GDM1 (cell line): ENCODE measurements around the gene KIF18B.

Experiments used
- DNase-seq: peaks from one replicate; lab custom pipeline; 2025; lab: John Stamatoyannopoulos, UW

KIF18B gene

DNA sequence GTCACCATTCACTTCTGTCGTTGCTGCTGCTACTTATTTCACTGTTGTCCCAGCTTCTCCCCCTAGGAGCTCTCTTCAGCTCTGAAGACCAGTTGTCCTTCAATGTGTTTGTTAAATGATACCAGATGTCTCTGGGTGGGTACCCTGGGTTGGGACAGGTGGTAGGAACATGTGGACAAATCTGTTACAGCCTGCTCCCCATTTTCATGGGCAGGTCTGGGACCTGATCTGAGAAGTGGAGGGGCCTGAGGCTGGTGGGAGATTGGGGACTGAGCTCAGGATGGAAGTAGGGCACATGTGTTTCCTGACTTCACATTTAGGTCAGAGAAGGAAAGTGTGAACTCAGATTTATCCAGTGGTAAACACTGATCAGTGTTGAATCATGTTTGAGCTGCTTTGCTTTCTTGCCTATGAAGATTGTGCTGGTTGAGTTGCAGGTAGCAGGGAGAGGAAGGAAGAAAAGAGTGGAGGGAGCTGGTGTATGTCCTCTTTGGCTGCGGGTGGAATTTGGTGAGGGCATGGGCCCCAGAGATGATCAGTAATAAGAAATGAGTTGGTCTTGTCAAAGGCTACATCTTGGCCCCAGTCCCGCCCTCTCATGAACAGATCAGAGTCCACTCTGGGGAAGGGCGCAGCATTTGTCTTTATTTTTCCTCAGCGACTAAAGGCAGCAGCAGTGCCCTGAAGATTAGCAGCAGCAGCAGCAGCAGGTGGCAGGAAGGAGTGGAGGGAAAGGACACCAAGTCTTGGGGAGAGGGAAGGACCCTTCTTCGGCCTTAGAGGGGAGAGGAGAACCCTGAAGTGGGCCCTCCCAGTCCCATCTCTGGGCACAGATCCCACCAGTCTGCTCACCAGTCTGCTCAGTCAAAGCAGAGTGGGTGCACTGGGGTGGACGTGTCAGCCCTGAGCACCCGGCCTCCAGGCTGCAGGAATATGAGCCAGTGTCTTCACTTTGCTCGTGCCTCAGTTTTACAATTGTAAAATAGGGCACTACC is 42.3 kb downstream of the KIF18B start:
- no peak for DNase-seq

DNA sequence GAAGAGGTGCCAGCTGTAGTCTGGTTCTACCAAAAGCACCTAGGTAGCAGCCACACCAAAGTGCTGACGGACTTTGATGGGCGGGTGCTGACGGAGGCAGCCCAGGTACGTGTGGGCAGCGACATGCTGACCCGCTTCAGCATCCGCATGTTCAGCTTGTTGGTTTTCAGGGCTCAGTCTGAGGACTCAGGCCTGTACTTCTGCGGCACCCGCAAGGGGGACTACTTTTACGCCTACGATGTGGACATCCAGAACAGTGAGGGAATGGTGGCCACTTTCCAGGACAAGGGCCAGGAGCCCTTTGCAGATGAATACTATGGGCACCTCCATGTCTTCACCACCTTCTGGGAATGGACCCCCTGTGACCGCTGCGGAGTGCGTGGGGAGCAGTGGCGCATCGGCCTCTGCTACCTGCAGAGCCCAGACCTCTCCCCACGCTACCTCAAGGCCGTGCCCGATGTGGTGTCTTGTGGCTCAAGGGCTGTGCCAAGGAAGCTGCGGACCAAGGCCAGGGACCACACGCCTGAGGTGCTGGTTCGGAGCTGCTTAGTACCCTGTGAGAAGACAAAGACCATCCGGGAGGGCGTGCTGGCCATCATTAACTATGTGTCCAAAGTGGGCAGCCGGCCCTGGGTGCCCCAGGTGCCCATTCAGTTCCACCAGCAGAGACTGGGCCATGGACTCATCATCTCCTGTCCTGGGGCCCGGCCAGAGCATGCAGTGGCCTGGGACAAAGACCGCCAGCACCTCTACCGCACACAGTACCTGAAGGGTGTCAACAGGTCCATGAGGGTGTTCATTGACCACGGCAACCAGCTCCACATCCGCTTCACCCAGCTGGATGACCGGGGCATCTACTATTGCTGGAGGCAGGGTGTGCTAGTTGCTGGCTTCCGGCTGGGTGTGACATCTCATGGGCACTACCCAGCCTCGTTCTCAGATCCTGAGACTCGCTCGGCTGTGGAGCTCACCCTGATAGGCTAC is 43.3 kb downstream of the KIF18B start:
- no peak for DNase-seq

DNA sequence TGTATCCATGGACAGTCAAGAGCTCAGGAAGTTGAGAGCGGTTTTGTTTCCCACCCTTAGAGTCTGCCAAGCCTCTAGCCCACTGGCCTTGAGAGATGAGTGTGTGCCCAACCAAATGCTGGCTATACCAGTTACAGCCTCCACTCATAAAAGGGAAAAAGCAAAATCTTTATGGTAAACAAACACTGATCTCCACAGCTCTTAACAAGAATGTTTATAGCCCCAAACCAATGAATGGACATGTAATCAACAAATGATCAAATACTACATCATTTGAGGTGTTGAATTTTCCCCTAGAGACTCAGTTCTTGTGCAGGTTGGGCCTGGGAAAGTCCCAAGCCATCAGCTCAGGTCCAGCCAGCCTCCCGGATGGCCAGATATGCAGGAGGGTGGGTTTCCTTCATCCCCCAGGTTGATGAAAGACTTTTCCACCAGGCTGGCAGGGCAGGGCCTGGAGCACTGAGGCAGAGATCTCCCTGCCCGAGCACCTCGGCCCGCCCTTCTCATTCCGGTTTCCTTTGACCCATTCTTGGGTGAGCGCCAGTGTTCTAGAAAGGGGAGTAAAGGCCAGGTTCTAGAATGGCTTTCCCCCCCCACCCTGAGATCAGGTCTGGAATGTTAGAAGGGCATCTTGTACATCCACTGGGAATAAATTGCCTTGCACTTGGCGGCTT is 44.4 kb downstream of the KIF18B start:
- no peak for DNase-seq

DNA sequence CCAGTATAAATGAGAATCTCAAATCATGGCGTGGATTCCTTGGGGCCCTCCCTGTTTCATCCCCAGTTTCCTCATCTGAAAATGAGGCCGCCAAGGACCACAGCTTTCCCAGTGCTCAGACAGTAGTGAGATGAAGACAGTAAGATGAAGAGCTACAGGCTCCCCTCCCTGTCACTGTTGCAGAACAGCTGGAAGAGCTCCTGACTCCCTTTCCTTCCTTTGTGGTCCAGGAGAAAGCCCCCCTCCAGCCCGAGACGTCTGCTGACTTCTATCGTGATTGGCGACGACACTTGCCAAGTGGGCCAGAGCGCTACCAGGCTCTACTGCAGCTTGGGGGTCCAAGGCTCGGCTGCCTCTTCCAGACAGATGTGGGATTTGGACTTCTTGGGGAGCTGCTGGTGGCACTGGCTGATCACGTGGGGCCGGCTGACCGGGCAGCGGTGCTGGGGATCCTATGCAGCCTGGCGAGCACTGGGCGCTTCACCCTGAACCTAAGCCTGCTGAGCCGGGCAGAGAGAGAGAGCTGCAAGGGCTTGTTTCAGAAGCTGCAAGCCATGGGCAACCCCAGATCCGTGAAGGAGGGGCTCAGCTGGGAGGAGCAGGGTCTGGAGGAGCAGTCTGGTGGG is 45.3 kb downstream of the KIF18B start:
- no peak for DNase-seq

DNA sequence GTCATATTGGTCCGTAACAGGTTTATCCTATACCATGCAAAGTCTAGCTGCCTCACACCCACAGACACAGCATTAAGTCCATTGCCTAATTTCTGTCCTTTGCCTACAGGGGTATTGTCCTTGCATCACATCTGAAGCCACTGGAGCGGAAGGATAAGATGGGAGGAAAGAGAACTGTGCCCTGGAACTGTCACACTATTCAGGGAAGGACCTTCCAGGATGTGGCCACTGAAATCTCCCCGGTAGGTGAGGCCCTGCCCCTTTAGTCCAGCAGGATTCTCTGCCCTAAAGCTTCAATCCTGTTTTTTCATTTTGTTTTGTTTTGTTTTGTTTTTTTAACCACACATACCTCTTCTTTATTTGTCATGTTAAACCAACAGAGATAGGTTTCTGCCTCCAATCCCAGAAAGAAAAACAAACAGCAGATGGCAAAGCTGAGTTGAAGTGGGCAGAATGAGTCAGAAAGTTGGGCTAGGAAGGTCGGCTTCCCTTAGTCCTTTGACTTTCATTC is 46.1 kb downstream of the KIF18B start:
- DNase-seq, result no peak

DNA sequence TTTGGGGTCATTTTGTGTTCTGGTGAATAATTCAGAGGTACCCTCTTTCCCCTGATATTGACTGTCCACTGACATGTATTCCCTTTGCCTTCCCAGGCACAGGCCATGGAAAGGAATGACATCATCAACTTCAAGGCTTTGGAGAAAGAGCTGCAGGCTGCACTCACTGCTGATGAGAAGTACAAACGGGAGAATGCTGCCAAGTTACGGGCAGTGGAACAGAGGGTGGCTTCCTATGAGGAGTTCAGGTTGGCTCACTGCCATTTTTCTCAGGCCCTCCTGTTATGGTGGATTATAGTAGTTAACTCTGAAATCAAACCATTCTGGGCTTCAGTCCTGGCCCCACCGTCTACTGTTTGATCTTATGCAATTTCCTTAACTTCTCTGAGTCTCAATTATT is 46.7 kb downstream of the KIF18B start:
- DNase-seq, result no peak

DNA sequence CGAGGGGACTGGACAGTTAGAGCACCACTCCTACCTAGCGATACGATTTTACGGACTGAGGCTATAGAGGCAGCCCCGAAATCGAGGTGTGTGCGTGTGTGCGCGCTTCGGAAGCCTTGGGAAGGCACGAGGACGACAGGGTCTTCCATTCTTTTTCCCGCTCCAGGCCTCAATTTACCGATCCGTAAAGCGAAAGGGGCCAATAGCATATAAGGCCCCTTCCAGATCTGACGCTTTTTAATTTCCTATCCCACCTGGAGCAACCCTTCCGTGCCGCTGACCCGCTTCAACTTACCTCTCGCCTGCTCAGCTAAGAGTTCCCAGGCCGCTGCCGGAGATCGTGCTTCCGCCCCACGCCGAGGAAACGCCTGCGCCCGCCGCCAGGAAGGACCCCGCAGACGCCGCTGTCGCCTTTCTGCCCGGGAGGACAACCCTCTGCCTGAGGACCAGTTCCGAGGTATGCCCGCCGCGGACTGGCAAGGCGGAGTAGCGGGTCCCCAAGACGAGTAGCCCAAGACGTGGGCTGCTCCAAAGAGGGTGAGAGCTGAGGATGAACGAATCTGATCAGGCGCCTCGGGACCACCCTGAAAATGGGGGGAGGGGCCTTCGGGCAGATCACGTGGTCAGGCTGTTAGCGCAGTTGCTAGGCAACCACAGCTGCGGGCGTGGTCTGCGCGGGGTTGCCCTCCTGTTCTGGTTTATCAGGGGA is 48.3 kb downstream of the KIF18B start, which contains the start of gene EFTUD2:
Gene EFTUD2, minus strand, starts transcription at position 372 of the 709 bp plus-strand sequence. CDS start 4,924 bp downstream, outside the sequence.
- DNase-seq, result peak; percentile 90

DNA sequence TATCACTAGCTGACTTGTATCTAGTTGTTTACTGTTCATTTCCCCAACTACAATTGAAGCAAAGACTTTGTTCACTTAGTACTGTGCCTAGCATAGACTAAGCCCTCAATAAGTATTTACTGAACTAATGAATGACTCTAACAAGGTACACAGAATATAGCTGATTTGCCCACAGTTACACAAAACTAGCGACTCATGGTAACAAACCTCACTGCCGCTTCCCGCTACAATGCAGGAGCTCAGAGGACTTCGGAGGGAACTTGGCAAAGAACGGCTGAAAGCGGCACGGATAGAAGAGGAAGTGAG is 48.9 kb downstream of the KIF18B start:
- no peak for DNase-seq

DNA sequence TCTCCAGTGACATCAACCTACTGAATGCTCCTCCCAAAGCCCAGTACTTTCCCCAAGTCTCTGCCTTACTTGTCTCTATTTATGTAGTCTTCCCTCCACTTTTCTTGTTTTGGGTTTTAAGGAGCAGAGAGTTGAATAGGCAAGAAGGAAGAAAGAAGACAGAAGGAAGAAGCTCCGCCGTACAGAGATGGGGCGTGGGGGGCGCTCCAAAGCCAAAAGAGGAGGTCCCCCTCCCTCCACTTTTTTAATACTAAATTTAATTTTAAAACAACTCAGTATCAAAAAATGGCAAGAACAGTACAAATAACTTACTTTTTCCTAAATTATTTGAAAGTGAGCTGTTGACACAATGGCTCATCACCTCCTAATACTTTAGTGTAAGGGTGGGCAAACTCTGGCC is 52.9 kb downstream of the KIF18B start:
- no peak for DNase-seq

DNA sequence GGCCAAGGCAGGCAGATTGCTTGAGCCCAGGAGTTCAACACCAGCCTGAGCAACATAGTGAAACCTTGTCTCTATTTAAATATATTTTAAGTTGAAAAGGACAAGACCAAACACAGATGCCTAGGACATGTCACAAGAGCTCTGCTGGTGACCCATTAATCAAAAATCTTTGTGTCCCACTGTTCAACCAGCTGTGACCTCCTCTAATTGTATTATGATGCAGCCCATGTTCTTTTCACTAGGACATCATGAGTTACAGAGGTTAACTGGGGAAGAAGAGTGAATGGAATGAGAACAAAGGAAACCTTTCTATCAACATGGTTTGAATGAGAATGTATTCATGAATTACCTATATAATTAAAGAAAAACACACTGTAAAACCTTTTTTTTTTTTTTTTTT is 55.3 kb downstream of the KIF18B start:
- DNase-seq, result no peak

DNA sequence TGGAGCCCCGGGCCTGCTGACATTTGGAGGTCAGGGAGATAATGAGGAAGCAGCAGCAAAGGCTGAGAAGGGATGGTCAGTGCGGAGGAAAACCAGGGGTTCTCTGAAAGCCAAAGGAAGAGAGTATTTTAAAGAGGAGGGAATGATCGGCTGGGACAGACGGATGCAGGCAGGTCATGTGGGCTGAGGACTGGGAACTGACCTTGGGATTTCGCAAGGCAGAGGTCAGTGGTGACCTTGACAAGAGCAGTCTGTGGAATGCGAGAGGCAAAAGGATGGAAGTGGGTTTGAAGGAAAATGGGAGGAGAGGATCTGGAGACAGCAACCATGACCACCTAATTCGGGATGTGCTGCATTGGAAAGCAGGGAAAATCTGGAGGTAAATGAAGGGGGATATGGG is 58.6 kb downstream of the KIF18B start:
- DNase-seq, result no peak

DNA sequence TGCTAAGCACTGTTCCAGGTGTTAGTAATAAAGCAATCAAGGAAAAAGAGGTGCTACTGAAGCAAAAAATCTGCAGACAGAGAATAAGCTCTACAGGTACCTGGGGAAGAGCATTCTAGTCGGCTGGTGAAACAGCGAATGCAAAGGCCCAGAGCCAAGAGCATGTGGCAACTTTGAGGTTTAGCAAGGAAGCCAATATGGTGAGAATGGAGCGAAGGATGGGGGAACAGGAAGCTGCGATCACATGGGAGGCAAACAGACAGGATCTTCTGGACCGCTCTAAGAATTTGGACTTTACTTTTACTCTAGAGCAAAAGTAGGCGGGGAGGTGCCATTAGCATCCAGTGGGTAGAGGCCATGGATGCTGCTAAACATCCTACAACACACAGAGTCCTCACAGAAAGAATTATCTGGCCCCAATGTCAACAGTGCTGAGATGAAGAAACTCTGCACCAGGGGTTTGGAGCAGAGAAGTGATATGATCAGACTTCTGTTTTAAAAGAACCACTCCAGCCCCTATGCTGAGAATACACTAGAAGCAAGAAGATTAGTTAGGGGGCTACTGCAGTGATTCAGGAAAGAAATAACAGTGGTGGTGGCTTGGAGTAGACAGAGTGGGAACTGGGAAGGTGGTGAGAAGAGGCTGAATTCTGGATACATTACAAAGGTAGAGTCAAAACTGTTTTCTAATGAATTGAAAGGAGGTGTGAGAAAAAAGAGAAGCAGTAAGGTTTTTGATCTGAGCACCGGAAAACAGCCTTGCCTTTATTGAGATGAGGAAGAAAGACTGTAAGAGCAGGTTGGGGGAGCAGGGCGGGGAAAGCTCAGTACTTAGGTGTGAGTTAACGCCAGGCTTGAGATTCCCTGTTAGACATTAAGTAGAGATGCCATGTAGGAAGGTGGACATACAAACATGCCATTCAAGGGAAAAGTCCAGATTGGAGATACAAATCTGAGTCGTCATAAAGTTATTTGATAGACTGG is 59.3 kb downstream of the KIF18B start:
- DNase-seq, result peak; percentile 25

DNA sequence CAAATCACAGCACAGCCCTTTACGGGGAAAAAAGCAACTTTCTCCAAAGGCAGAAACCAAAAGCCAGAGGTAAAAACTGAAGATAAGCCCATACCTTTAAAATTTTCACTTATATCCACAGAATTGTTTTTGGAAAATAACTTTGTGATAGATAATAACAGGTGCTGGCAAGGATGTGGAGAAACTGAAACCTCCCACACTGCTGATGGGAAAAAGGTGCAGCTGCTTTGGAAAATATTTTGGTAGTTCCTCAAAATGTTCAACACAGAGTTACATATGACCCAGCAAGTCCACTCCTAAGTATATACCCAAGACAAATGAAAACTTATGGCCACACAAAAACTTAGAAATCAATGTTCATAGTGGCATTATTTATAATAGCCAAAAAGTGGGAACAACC is 60.6 kb downstream of the KIF18B start:
- no peak for DNase-seq

DNA sequence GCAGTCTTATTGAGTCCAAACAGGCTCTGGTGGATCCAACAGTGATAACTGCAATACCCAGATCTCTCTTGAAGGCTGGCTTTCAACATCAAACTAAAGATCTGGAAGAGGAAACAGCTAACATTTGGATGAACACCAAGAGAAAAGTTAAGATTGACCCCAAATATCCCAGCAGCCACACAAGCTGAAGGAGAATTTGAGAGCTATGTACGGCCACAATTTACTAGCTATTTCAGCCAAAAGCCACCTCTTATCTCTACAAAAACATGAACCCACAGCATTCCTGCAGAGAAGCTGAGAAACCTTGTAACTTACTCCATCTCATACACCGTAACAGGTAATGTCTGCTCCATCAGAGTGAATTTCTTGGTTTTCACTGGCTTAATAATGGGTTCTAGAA is 62.6 kb downstream of the KIF18B start:
- DNase-seq, result no peak

DNA sequence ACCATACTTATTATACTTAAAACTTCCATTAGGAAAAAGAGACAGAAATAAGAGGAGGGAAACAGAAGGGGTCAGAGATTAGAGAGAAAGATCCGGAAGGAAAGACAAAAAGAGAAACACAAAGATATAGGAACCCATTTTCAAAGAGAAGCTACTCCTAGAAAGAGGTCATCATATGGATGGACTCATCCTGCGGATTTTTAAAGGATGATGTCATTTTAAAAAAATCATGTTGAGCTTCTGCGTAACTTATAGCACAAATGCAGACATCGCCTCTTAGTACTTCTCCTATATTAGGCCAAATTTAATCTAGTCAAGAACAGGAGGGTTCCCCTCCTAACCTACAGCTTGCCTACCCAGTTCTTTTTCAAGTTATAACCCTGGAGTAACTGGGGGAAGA is 66.4 kb downstream of the KIF18B start:
- DNase-seq, result no peak

DNA sequence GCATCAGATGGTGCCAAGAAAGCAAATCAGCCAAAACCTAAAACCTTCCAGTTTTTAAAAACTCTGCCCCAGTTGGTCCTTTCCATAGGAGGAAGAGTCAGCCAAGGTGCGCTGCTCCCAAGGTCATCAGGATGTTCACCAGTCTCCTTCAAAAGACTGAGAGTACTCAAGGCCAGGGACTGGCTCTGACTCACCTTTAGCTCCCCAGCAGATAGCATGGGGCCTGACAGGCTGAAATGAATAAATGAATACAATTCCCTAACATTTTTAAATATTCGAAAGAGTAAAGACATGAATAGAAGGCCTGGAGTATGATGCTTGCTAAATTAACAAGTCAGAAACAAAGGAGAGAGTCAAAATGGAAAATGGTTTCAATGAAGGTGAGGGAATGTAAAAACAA is 67.5 kb downstream of the KIF18B start:
- no peak for DNase-seq

DNA sequence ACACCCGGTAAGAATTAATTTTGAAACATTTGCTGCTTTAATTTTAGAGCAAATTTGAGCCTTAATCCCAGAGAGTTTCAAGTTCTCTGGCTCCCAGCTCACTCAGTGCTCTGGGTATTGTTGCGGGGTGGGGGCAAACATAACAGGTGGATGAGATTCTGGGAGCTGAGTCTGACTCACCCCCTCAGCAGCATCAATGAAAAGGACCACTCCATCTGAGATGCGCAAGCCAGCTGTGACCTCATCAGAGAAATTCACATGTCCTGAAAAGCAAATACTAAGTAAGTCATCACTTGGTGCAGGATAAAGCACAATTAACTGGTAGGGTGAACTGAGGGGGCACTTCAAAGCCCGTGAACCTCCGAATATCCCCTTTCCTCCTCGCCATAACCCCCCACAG is 68.2 kb downstream of the KIF18B start:
- no peak for DNase-seq

DNA sequence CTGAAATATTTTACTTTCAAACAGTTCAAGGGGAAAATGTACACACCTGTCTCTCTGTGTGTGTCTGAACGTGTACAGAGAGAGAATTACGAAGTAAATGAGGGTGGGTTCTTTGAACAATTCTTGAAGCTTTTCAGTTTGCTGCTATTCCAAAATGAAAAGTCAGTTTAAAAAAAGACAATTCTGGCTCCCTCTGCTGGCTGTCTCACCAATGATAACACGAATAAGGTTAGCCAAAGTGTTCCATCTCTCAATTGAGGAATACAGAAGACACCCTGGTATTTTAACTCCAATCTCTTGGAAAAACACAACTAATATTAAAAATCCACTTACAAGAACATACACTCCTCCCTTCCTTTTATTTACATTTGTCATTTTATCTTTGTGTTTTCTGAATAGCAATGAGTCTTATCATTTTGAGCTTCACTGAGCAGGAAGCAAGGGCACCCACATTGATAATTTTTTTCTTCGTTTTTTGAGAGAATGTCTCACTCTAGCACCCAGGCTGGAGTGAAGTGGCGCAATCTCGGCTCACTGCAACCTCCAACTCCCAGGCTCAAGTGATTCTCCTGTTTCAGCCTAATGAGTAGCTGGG is 68.8 kb downstream of the KIF18B start:
- DNase-seq, result no peak

DNA sequence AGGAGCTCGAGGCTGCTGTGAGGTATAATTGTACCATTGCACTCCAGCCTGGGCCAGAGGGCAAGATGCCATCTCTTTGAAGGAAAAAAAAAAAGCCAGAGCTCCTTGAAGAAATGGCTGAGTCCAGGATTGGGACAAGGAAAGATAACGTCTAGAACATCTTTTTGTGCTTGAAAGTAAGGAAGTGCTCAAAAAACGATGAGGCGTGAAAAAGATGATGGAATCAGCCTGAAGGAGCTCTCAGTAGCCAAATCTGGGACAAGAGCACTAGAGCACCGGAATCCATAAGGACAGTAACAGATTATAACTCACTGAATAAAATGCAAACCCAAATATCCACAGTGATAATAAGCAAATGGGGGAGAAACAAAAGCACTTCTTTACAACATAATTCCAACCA is 70.5 kb downstream of the KIF18B start:
- DNase-seq, result no peak
